Measurements from ENCODE around the gene HECW1.
A peak's percentile ranks its signal among the peaks of the same experiment; 100 is the strongest.

DNA sequence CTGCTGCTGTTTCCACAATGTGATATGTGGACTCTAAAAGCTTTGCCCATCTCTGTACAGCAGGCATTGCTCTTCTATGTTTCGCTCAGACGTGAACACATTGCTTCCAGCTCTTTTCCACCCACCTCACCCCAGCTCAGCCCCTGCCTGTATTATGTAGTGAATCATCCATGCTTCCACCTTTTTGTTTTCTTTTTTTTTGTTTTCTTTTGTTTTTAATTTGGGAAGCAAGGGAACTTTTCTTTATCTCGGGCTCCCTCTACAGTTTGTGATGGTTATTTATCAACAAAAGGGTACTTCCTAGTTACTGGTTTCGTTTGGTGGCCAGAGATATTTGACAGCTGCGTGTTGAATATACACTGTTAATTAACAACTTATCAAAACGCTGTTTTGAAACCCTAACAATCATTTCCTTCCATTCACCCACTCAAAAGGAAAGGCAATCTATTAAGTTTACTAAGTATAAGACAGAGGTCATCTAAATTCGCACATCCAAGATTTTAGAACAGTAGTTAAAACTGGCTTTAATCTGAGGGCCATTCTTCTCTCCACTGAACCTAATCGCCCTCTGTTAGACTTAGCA, 342.6 kb downstream of the HECW1 start:
- no peak for TF ChIP-seq SALL2 (tag by site-specific recombination; IDR thresholded peaks at IDR 0.05; ENCODE audit: borderline replicate concordance)
- TF ChIP-seq CTCF (tag by site-specific recombination; IDR thresholded peaks at IDR 0.05), result peak; percentile 55; the same call in 1 of the 2 replicates
- TF ChIP-seq PBX3 (CRISPR knock-in tag; IDR thresholded peaks at IDR 0.05), result no peak
